HS-5 (cell line): ENCODE results near the gene IQSEC3.
"Not testable (repeated sequence)": the region's sequence is repeated elsewhere in the genome, so short reads cannot be mapped to it uniquely, and the experiment has no call there.

Experiments
- DNase-seq: peaks from one replicate; pipeline ENCODE4 v3.0.0-alpha.2; 2012; ENCODE audit warnings: low read depth

Gene IQSEC3

GRCh38 chr12:111699-112493, 45.3 kb downstream of the IQSEC3 start:
- no peak for DNase-seq

- peak; percentile 10 for DNase-seq
Observed at GRCh38 chr12:113347-113746, 46.8 kb downstream of the IQSEC3 start.

- no peak for DNase-seq
Observed at GRCh38 chr12:114626-115211, 48.2 kb downstream of the IQSEC3 start.

- no peak for DNase-seq
Observed at GRCh38 chr12:115518-115917, 49.0 kb downstream of the IQSEC3 start.

GRCh38 chr12:115960-116915, 49.7 kb downstream of the IQSEC3 start:
- DNase-seq: no peak

- no peak for DNase-seq
Observed at GRCh38 chr12:117311-117710, 50.7 kb downstream of the IQSEC3 start.

- DNase-seq: no peak
Observed at GRCh38 chr12:117816-118345, 51.3 kb downstream of the IQSEC3 start.

GRCh38 chr12:118591-118990, 52.0 kb downstream of the IQSEC3 start:
- DNase-seq: no peak

- no peak for DNase-seq
Observed at GRCh38 chr12:120951-121350, 54.4 kb downstream of the IQSEC3 start.

- DNase-seq: no peak
Observed at GRCh38 chr12:121647-122046, 55.1 kb downstream of the IQSEC3 start.

GRCh38 chr12:125075-125474, 58.5 kb downstream of the IQSEC3 start:
- no peak for DNase-seq

- DNase-seq: no peak
Observed at GRCh38 chr12:125566-125965, 59.0 kb downstream of the IQSEC3 start.

- DNase-seq: no peak
Observed at GRCh38 chr12:128079-128478, 61.5 kb downstream of the IQSEC3 start.

GRCh38 chr12:129001-129400, 62.4 kb downstream of the IQSEC3 start:
- no peak for DNase-seq

GRCh38 chr12:130519-130918, 64.0 kb downstream of the IQSEC3 start:
- DNase-seq: no peak

GRCh38 chr12:131008-131407, 64.4 kb downstream of the IQSEC3 start:
- no peak for DNase-seq

- DNase-seq: no peak
Observed at GRCh38 chr12:131732-132495, 65.3 kb downstream of the IQSEC3 start.

- DNase-seq: not testable (repeated sequence)
Observed at GRCh38 chr12:133616-134232, 67.2 kb downstream of the IQSEC3 start.

- DNase-seq: no peak
Observed at GRCh38 chr12:135138-135537, 68.6 kb downstream of the IQSEC3 start.

- no peak for DNase-seq
Observed at GRCh38 chr12:138171-138897, 71.8 kb downstream of the IQSEC3 start.
